VCaP (cell line): ENCODE data around the gene GAK.

Source experiments
- H3K27ac ChIP-seq: fragments of 450-650 bp; 2 replicates; pipeline ENCODE4 v1.5.1; 2017
- CTCF ChIP-seq: fragments of 450-650 bp; conservative IDR thresholded peaks from 2 replicates; pipeline ENCODE4 v1.5.1; 2017; ENCODE audit warnings: mild to moderate bottlenecking, moderate library complexity

The GAK gene

GRCh38 chr4:909821-910220 is 22.3 kb downstream of the GAK start:
- TF ChIP-seq CTCF, result no peak

GRCh38 chr4:909131-909571 is 23.0 kb downstream of the GAK start:
- no peak overlapping the region for H3K27ac ChIP-seq
- TF ChIP-seq CTCF, result no peak

More at GRCh38 chr4:909821-910220, 22.3 kb downstream of the GAK start:
- H3K27ac ChIP-seq, result no peak overlapping the region

GRCh38 chr4:907691-908425 is 24.3 kb downstream of the GAK start:
- no peak for TF ChIP-seq CTCF
- no peak overlapping the region for H3K27ac ChIP-seq

- TF ChIP-seq CTCF, result no peak
- H3K27ac ChIP-seq, result no peak overlapping the region
Measured at GRCh38 chr4:907103-907400, 25.1 kb downstream of the GAK start.

- H3K27ac ChIP-seq, result no peak overlapping the region
- no peak for TF ChIP-seq CTCF
Measured at GRCh38 chr4:906339-907102, 25.6 kb downstream of the GAK start.

- H3K27ac ChIP-seq, result no peak overlapping the region
- TF ChIP-seq CTCF, result no peak
Measured at GRCh38 chr4:905485-906338, 26.4 kb downstream of the GAK start.
